HG03575 (cell line): ENCODE data around the gene MGAT5.

Experiments used
- ATAC-seq: cut with Tn5 transposase; IDR thresholded peaks from one replicate; pipeline ENCODE4 v1.9.1; 2021; ENCODE audit not compliant: unreplicated experiment, insufficient number of reproducible peaks, low FRiP score; ENCODE audit errors: extremely low read depth

The MGAT5 gene

DNA sequence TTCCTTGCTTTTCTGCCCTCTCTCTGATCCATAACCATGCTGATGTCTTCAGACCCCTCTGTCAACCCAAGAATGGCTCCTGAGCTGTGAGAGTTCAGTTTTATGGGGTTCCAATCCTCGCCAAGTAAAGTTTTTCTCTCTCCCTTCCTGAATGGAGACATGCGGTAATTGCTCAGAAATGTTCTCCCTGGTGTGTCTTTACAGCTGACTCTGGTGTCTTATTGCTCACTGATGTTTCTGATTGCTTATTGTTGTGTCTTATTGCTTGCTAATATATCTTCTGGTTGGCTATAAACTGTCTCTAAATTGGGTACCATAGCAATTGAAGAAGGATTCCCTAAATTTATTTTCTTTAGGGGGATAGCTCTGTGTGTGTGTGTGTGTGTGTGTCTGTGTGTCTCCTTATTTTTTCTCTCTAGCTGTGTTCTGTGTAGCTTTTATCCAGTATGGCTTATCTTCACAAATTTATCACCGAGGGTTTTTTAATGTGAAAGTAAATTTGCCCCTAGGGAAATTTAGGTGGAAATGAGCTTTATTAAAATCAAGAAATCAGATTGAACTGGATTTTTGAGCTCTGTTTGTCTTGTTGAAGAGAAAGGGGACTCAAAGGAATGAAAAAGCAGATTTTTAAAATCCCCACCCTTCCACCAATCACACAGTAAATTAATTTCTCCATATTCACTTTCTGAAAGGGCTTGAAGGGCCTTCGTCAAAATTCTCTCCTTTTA, 19.5 kb downstream of the MGAT5 start:
- no peak for ATAC-seq

DNA sequence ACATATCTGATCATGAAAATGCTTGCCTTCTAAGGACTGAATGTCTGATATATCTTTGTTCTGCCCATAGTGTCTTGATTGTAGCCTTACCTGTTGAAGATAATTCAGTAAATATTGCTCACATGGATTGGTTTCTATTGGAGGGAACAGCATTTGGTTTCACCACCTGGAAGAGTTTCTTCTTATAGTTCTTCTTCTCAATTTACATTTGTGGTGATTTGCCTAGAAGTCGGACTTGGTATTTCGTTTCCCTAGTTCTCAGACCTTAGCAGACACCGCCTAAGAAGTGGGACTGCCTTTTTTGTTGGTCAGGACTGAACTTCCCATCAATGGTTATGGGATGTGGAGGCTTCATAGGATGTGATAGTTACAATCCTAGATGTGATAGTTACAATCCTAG, 20.2 kb downstream of the MGAT5 start:
- ATAC-seq: no peak

DNA sequence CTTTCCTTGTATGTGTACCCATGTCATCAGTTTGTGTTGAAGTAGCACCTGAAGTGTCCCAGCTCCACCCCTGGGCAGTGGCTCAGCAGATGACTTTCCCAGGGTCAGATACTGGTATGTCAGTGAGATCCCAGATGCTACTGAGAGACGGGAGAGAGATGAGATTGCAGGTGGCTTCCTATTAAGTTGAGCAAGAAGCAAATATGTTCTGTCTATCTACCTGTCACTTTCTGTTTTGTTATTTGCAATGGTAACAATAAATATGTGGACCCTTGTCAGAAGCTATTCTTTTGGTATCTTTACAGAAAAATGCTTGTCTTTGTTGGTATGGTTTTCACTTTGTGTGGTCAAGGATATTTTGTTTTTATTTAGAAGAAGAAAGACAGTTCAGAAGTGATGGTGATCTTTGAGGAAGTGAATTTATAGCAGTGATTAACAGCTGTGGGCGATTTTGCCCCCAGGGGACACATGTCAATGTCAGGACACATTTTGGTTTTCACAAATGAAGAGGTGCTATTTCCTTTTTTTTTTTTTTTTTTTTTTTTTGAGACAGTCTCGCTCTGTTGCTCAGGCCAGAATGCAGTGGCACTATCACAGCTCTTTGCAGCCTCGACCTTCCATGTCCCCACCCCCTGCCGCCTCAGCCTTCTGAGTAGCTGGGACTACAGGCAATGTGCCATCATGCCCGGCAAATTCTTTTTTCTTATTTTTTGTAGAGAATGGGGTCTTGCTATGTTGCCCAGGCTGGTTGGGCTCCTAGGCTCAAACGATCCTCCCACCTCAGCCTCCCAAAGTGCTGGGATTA, 21.4 kb downstream of the MGAT5 start:
- peak; percentile 69 for ATAC-seq

DNA sequence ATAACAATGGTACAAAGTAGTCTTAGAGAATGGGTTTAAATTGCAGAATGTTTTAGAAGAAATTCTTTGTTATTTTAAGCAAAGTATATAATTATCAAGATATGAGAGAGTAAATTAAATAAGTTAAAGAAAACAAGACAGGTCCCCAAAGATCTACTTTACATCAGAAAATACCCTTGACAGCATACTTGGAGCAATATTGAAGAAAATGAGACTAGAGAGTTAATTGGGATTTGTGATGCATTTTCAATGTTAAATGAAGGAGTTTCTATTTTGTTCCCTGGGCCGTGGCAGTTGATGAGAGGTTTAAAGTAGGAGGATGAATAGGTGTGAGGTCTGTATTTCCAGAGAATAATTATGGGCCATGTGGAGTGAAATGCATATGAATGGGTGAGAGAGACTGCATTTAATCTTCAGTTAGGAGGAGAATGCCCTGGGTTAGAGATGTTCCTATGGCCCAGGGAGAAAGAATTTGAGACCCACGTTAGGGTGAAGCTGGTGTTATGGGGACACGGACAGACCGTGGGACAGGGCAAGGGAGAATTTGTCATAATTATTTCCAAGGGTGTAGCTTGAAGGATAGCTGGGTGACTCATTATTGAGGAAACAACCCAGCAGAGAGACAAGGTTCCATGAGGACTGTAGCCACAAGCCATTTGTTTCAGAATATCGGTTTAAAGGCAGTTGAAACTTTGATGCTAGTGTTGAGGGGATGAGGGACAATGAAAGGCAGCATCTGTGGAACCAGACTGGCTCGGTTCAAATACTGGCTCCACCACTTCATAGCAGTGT, 22.7 kb downstream of the MGAT5 start:
- no peak for ATAC-seq

DNA sequence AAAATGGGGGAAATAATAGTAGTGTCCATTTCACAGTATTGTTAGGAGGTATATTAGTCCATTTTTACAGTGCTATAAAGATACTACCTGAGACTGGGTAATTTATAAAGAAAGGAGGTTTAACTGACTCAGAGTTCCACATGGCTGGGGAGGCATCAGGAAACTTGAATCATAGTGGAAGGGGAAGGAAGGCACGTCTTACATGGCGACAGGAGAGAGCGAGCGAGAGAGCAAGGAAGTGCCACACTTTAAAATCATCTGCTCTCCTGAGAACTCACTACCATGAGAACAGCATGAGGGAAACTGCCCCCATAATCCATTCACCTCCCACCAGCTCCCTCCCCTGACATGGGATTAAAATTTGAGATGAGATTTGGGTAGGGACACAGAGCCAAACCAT, 23.4 kb downstream of the MGAT5 start:
- ATAC-seq: no peak

DNA sequence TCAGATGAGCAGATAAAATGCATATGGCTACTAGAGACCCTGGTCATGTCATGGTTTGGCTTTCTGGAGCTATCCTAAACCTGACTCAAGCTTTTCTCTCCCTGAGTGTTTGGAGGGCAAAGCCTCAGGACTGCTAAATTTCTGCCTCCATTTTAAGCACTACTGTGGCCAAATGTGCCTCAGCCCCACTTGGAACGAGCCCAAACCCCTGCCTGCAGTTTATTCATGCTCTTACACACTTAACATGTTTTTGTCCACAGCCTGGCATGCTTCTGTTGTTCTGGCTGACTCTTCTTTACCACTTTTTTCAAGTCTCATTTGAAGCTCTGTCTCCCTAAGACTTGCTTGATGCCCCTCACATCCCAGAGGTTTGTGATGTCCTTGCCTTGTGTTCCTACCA, 24.7 kb downstream of the MGAT5 start:
- no peak for ATAC-seq

DNA sequence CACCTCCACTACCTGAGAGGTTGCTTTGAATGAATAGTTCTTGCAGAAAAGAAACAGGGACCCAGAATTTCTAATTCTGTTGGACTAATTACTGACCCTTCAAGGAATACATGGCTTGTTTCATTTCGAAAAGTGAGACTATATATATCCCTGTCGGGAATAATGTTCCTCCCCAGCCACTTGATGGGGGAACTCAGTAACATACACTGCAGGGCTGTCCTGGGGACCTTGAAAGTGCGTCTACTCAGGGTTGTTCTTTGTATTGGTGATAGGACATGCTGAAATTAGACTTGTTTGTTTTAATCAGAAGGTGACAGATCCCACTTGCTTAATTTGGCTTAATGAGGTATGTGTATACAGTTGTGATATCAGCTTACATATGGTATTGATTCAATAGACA, 25.5 kb downstream of the MGAT5 start:
- ATAC-seq: no peak

DNA sequence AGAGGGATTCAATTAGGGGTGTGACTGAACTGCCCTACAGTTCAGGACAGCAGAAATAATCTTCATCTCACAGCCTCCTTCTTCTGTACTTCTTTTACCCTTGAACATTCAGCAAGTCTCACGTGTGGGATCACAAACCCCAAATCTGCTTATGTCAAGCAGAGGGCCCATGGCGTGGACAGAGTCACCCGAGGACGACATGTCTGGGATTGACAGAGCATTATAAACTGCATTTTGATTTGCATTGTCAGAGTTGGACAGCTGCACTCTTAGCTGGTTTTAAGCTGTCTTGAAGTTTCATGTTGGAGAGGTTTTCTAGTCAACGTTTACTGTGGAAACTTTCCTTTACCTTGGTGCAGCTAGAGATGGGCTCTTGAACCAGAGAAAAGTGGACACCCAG, 26.4 kb downstream of the MGAT5 start:
- no peak for ATAC-seq

DNA sequence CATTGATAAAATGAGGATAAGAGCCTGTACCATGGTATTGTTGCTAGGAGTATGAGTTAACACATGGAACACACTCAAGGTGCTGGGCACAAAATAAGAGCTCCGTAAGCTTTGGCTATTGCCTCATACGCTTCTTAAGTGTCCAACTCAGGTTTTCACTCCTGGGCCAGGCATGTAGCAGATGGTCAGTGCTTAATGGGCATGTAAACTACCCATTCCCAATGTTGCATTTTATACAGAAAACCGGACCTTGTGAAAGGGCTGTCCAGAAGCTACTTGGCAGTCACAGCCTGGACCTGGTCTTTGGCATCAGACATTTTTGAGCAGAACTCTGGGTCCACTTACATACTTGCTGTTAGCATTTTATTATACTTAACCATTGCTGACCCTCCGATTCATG, 26.9 kb downstream of the MGAT5 start:
- no peak for ATAC-seq

DNA sequence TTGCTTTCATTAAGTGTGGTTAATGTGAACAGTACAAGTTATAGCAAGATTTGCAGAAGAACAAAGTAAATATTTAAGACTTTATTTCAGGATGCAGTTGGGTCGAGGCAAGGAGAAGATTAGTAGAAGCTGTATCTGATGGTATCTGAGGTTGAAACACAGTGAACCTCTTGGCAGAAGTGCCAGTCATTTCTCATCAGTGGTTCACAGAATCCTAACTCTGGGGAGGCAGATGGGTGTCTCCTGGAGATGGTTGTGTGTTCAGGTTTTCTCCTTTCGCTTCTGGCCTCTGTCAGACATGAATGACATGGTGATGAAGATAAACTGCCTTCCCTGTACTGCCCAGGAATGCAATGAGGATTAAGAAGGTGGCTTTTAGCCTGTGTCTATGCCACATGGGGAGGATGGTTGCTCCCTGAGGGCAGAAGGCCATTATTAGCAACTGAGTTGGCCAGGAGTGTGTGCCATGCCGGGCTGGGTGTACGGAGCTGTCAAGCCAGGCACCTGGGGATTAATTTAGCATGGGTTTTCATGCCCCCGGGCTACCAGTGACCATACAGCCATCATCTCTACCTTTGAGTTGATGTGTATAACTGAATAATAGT, 28.0 kb downstream of the MGAT5 start:
- no peak for ATAC-seq

DNA sequence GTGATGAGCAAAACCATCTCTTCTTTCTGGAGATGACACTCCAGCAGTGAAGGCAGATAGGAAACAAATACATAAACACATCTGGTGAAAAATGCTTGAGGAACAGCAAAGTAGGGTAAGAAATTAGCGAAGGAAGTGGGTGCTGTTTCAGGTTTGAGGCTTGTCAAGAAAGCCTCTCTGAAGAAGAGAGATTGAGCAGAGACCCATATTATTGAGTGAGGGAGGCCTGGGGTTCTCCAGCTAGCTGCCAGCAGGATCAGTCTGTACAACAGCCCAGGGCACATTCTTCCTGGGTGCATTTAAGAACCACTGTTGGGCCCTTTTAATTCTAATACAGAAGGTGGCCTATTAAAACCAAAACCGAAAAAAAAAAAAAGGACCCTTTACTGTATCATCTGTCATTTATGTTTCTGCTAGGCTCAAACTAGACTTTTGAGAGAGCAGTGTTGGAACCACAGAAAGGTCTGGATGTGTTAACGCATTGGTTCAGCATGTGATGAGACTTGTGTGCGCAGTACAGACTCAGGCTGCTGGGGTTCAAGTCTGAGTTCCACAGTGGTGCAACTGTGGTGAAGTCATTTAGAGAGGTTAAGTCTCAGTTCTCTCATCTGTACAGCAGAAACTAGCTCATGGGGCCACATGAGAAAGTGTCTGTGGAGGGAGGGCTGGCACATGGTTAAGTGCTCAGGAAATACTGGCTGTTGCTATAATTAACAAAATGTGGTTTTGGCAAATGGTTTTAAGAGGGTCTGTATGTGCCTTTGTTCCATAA, 28.9 kb downstream of the MGAT5 start:
- peak; percentile 83 for ATAC-seq

DNA sequence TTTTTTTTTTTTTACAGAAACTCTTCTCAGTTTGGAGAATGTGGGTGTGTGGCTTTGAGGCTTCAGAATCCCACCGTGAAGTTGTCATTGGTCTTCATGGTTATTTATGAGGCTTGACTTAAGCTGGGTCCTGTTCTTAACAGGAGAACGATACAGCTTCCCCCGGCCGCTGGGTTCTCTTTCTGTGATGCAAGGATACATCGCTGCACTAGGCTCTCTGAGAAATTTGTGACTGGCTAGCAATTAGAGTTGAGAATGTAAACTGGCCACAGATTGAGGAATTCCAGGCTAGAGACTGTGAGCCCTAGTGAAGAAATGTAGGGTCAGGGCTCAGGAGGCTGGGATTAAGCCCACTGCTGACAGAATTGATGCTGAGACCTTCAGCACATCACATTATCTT, 29.8 kb downstream of the MGAT5 start:
- no peak for ATAC-seq

DNA sequence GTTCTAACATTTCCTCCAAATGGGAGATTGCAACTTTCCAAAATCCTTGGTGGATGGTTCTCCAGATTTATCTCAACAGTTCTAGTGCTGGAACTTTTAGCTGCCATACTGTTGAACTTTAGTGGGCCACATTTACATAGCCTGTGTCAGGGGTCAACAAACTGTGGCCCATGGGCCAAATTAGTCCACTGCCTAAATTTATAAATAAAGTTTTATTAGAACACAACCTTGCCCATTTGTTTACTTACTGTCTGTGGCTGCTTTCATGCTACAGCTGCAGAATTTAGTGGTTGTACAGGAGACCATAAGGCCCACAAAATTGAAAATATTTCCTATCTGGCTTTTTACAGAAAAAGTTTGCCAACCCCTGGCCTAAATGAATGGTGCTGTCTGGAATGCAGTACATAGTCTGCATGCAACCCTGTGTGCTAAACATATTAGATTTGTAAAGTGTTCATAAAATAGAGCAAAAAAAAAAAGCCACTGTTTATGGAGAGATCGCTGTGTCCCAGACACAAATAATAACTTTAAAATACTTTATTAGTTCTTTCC, 30.3 kb downstream of the MGAT5 start:
- no peak for ATAC-seq

DNA sequence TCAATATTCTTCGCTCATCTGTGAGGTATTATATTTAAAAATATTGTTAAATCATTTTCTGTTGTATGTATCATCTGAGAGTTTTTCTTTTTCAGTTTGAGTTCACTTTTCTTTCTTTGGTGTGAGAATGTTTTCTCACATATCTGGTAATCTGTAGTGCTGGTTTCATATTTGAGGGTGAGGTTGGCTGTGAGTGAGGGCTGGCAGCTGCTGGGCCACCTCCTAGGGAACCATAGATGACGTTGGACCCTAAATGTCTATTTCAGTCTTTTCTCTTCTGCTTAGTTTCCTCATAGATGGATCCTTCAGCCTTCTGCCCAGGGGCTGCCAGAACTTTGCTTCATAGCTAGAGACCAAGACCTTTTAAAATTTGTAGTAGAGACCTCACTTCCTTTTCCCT, 33.5 kb downstream of the MGAT5 start:
- ATAC-seq: peak; percentile 31

DNA sequence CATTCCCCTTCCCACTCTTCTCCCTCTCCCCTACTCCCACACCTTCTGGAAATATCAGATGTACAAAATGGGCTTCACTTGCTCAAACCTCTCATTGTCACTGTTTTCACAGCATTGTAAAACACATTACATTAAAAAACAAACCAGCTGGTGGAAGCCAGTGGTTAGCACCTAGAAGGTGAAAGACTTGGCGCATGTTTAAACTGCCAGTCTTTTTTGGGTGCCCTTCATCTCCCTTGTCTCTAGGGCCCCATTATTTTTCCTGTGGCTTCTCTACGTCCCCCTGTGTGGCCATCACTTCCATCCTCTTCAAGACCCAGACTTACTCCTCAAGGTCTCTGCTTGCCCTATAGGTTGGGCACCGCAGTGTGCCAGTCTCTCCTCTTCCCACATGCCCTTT, 34.9 kb downstream of the MGAT5 start:
- ATAC-seq: no peak

DNA sequence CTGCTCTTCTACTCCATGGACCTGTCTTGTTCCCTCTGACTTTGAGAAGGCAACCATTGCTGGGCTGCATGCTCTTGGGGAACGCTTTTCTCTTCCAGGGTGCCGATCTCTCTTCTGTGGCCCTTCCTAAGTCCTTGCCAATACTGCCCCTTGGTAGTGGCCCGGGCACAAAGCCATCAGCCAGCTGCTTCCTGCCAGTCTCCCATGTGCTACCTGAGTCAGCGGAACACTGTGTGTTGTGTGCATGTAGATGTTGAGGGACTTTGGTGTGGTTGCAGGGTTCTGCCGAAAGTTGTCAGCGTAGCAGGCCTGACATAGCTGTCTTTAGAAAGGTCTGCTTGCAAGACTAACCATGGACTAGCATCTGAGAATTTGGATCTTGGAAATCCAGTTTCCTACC, 35.4 kb downstream of the MGAT5 start:
- no peak for ATAC-seq

DNA sequence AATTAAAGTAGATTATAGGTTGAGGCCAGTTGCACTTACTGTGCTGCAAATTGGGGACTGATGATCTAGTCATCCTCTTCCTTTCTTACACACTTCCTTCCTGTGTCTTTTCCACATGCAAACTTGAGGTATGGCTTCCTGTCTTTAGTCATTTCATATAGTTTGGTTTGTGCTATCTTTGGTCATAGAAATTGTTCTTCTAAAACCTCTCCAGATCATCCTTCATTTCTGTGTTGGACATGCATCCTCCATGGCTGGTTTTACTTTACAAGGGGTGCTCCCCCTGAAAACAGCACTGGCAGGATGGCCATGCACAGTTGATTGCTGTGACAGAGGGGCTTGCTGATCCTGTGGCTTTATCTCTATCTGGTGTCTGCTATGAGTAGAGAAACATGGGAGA, 36.5 kb downstream of the MGAT5 start:
- ATAC-seq: no peak

DNA sequence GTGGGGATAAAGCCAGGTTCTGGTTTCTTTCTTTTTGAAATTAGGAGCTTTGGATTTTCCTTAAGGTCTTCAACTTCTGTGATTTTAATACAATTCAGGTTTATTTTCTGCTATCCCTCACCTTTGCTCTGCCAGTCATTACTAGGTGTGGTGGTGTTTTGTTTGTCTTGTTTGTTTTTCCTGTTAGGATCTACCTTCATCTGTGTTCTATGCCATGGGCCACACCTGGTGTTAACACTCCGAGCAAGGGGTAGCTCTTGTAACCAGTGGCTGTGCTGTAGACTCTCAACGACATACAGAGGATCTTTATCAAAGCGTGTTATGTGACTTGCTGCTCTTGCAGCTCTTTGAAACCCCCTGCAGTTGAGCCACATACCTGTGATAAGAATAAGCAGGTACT, 38.6 kb downstream of the MGAT5 start:
- ATAC-seq: no peak
